Gastrocnemius medialis (tissue), 4 donors: ENCODE measurements around the gene TFCP2L1.

Source experiments
- POLR2A ChIP-seq, 2 donors: fragments of 450-650 bp; IDR thresholded peaks; one replicate each; pipeline ENCODE4 v1.6.1; 2017; ENCODE audit warnings: antibody characterized with exemption in 2 of 2, mild to moderate bottlenecking in 2 of 2, moderate library complexity in 2 of 2
- TF ChIP-seq, protein P1 (sequence below), 5 experiments: fragments of 450-650 bp in 3 of 5; fragments of 200-600 bp in 2 of 5; sonication (generic) in 2 of 5; IDR thresholded peaks in 4 of 5; conservative IDR thresholded peaks in 1 of 5; 1 replicate in 4 of 5; 2 replicates in 1 of 5; pipeline ENCODE4 v1.5.1; 2016 to 2019; ENCODE audit warnings: antibody characterized with exemption in 5 of 5, mild to moderate bottlenecking in 3 of 5, moderate library complexity in 3 of 5

DNA sequence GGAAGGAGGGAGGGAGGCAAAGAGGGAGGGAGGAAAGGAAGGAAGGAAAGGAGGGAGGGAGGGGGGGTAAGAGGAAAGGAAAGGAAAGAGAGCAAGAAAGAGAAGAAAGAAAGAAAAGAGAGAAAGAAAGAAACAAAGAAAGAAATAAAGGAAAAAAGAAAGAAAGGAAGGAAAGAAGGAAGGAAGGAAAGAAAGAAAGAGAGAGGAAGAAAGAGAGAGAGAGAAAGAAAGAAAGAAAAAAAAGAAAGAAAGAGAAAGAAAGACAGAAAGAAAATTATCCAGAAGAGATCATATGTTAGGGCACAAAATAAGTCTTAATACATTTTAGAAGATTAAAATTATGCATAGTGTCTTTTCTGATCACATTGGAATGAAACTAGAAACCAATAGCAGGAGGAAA lies 24.3 kb upstream of the TFCP2L1 start:
- TF ChIP-seq POLR2A (IDR thresholded peaks at IDR 0.05) = no peak
- TF ChIP-seq, protein P1, sequence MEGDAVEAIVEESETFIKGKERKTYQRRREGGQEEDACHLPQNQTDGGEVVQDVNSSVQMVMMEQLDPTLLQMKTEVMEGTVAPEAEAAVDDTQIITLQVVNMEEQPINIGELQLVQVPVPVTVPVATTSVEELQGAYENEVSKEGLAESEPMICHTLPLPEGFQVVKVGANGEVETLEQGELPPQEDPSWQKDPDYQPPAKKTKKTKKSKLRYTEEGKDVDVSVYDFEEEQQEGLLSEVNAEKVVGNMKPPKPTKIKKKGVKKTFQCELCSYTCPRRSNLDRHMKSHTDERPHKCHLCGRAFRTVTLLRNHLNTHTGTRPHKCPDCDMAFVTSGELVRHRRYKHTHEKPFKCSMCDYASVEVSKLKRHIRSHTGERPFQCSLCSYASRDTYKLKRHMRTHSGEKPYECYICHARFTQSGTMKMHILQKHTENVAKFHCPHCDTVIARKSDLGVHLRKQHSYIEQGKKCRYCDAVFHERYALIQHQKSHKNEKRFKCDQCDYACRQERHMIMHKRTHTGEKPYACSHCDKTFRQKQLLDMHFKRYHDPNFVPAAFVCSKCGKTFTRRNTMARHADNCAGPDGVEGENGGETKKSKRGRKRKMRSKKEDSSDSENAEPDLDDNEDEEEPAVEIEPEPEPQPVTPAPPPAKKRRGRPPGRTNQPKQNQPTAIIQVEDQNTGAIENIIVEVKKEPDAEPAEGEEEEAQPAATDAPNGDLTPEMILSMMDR (IDR thresholded peaks at IDR 0.05 in 4 of 5, conservative IDR thresholded peaks at IDR 0.05 in 1 of 5) = no peak
